Measurements from ENCODE around the gene ATP8B4.

The ATP8B4 gene

DNA sequence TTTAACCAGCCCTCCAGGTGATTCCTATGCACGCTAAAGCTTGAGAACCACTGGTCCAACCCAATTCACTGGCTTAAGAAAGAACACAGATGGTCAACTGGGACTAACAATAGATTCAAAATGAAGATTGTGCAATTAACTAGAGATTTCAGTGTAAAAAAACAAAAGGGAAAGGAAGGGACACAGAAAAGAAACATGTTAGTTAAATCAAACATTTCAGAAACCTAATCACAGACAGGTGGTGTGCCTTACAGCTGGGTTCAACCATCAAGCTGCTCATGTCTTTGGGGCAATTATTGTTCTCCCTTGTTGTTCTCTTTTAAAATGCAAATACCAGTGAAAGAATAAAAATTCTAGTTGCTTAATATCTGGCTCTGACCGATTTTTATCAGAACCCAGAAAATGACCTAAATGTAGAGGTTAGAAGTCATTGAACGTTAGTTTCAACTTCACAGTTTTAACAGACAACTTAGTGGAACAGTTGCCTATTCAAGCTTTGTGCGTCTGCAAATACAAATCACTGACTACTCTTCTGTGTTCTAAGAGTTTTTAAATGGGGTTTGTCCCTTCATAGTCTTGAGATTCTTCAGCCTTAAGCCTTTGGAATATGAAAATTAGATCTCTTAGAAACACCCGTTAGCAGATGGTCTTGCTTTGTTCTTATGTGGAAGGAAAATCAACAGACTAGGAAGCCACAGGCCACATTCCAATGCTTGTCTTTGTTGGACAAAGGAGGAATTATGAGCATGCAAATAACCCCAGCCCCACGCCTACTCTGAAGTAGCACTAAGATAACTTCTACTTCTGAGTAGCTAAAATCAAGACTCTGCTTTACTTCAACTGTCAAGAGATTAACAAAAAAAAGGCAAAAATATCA is 223.4 kb downstream of the ATP8B4 start:
- no peaks in the 10 kb centered on the region for H3K36me3 ChIP-seq (ENCODE audit: control insufficient read depth, insufficient read depth, low read length)
- H3K4me3 ChIP-seq (ENCODE audit: low read depth, low read length): no peak overlapping the region
- H3K27me3 ChIP-seq (ENCODE audit: control insufficient read depth, insufficient read depth, low read length): no peaks in the 10 kb centered on the region
- no peaks in the 10 kb centered on the region for H3K9me3 ChIP-seq (ENCODE audit: control insufficient read depth, insufficient read depth, low read length)
- H3K9ac ChIP-seq (ENCODE audit: low read depth, low read length): no peak overlapping the region
- peaks cover 14% of the 10 kb centered on the region for H3K4me1 ChIP-seq (ENCODE audit: control insufficient read depth, insufficient read depth, low read length)

DNA sequence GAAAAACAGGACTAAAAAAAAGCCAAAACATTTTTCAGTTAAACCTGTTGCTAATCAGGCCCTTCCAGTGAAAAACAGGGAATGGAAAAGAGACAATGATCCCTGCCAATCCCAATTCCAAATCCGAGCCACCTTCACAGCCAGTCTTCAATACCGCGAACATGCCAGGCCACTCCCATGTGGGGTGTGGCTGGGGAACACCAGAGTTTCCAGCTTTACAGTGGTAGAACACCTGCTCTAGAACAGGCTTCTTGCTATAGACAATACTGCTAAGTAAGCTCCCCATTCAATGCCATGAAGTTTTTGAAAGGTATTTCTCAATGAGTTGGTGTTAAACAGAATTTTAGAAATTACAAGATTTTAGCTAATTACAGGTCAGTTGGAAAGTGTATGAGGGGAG is 228.3 kb downstream of the ATP8B4 start:
- no peak overlapping the region for H3K9ac ChIP-seq (ENCODE audit: low read depth, low read length)
- no peaks in the 10 kb centered on the region for H3K9me3 ChIP-seq (ENCODE audit: control insufficient read depth, insufficient read depth, low read length)
- H3K4me3 ChIP-seq (ENCODE audit: low read depth, low read length): no peak overlapping the region
- no peaks in the 10 kb centered on the region for H3K36me3 ChIP-seq (ENCODE audit: control insufficient read depth, insufficient read depth, low read length)
- H3K27me3 ChIP-seq (ENCODE audit: control insufficient read depth, insufficient read depth, low read length): no peaks in the 10 kb centered on the region
- peaks cover 10% of the 10 kb centered on the region for H3K4me1 ChIP-seq (ENCODE audit: control insufficient read depth, insufficient read depth, low read length)

DNA sequence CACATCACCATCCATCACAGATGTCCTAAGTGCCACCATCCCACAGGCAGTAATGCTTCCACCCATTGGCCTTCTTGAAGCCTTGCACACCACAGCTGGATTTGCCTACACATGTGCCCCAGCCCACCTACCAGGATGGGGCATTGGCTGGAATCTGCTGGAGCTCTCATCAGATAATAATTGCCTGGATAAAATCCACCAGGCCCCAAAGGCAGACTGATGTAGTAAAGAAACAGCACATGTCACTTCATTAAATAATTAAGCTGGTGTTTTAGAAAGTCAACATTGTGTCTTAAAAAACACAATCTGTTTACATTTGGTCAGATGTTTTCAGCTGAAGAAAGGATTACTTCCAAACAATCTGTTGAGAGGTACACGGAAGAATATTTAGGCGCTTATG is 229.5 kb downstream of the ATP8B4 start:
- Histone ChIP-seq H3K36me3 (ENCODE audit: control insufficient read depth, insufficient read depth, low read length) (no peaks in the 10 kb centered on the region), H3K4me3 (ENCODE audit: low read depth, low read length) (no peak overlapping the region), H3K27me3 (ENCODE audit: control insufficient read depth, insufficient read depth, low read length) (no peaks in the 10 kb centered on the region), H3K9ac (ENCODE audit: low read depth, low read length) (no peak overlapping the region), H3K9me3 (ENCODE audit: control insufficient read depth, insufficient read depth, low read length) (no peaks in the 10 kb centered on the region), H3K4me1 (ENCODE audit: control insufficient read depth, insufficient read depth, low read length) (no peaks in the 10 kb centered on the region)

DNA sequence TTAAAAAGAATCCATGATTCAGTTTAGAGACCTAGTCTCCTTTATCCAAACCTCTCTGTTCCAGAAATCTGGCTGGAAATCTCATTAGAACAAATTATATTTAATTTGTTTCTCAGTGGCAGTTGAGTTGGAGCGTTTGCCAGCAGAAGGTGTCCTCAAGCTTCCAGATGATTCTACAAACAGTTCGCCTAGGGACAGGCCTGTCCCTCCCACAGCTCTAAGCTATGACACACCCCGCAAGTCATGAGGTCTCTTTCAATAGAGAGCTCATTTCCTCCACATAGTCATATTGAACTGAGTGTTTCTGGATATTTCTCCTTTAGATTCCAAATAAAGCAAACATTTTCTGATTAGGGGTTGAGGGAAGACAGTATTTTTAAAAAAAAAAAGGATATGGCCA is 230.3 kb downstream of the ATP8B4 start:
- no peak overlapping the region for H3K9ac ChIP-seq (ENCODE audit: low read depth, low read length)
- no peaks in the 10 kb centered on the region for H3K36me3 ChIP-seq (ENCODE audit: control insufficient read depth, insufficient read depth, low read length)
- H3K9me3 ChIP-seq (ENCODE audit: control insufficient read depth, insufficient read depth, low read length): no peaks in the 10 kb centered on the region
- H3K4me1 ChIP-seq (ENCODE audit: control insufficient read depth, insufficient read depth, low read length): no peaks in the 10 kb centered on the region
- no peak overlapping the region for H3K4me3 ChIP-seq (ENCODE audit: low read depth, low read length)
- no peaks in the 10 kb centered on the region for H3K27me3 ChIP-seq (ENCODE audit: control insufficient read depth, insufficient read depth, low read length)

DNA sequence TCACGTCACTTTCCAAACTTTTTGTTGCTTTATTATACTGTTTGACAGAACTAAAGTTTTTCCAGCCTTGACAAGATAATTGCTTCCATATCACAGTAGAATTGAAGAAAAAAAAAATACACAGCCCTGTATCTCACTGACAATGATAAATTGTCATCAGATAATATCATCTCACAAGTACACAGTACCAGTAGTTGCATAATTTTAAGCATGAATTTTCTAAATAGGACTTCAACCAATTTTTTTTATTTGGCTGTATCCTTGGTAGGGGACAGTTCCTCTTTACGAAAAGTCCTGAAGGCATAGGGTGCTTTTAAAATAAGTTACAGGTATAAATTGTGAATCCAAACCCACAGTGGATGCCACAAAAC is 230.7 kb downstream of the ATP8B4 start:
- Histone ChIP-seq H3K36me3 (ENCODE audit: control insufficient read depth, insufficient read depth, low read length) (no peaks in the 10 kb centered on the region), H3K9me3 (ENCODE audit: control insufficient read depth, insufficient read depth, low read length) (no peaks in the 10 kb centered on the region), H3K27me3 (ENCODE audit: control insufficient read depth, insufficient read depth, low read length) (no peaks in the 10 kb centered on the region), H3K4me3 (ENCODE audit: low read depth, low read length) (no peak overlapping the region), H3K4me1 (ENCODE audit: control insufficient read depth, insufficient read depth, low read length) (no peaks in the 10 kb centered on the region), H3K9ac (ENCODE audit: low read depth, low read length) (no peak overlapping the region)

DNA sequence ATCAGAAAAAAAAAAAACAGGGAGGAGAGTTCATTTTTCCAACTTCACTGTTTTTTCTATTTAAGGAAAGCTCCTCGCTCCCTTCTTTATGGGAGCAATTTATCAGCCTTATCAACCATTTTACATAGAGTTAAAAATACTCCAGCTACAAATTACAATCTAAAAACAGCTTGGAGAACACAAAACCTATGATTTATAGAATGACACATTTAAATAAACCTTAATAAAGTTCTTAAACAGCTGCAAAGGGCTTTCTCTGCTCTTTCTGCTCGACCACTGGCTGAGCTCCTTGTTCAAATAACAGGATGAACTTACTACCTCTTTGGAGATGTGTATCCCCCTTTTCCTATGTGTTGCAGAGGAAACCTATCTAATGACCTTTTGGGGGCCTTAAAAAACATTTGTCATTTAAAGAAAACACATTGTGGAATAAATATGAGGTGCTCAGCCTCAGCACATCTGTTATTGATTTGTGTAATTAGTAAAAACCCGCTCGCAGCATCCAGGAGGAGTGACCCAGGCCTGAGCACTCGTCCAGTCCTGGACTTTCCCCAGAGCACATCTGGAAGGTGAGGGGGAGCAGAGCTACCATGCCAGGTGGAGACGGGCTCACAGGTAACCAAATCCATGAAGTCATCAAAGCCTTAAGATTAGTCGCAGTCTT is 231.2 kb downstream of the ATP8B4 start:
- Histone ChIP-seq H3K36me3 (ENCODE audit: control insufficient read depth, insufficient read depth, low read length) (no peaks in the 10 kb centered on the region), H3K4me1 (ENCODE audit: control insufficient read depth, insufficient read depth, low read length) (no peaks in the 10 kb centered on the region), H3K9me3 (ENCODE audit: control insufficient read depth, insufficient read depth, low read length) (no peaks in the 10 kb centered on the region), H3K9ac (ENCODE audit: low read depth, low read length) (no peak overlapping the region), H3K4me3 (ENCODE audit: low read depth, low read length) (no peak overlapping the region), H3K27me3 (ENCODE audit: control insufficient read depth, insufficient read depth, low read length) (no peaks in the 10 kb centered on the region)

DNA sequence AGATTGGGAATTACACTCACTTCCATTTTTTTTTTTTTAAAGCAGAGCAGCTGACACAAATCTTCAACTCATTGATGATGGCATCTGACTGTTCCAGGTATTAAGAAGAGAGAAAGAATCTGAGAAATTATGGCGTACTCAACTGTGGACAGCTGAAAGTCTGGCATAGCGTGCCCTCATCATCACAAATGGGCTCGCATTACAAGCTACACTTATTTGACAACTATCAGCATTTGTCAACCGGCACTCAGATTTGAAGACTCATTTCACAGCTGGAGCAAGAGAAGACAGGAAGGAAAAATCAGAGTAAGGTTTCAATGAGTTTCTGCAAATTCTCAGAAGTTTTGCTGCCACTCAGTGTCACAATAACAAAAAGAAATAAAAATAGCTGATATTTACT is 235.9 kb downstream of the ATP8B4 start:
- Histone ChIP-seq H3K9ac (ENCODE audit: low read depth, low read length) (no peak overlapping the region), H3K36me3 (ENCODE audit: control insufficient read depth, insufficient read depth, low read length) (no peaks in the 10 kb centered on the region), H3K4me1 (ENCODE audit: control insufficient read depth, insufficient read depth, low read length) (no peaks in the 10 kb centered on the region), H3K9me3 (ENCODE audit: control insufficient read depth, insufficient read depth, low read length) (no peaks in the 10 kb centered on the region), H3K4me3 (ENCODE audit: low read depth, low read length) (no peak overlapping the region), H3K27me3 (ENCODE audit: control insufficient read depth, insufficient read depth, low read length) (no peaks in the 10 kb centered on the region)

DNA sequence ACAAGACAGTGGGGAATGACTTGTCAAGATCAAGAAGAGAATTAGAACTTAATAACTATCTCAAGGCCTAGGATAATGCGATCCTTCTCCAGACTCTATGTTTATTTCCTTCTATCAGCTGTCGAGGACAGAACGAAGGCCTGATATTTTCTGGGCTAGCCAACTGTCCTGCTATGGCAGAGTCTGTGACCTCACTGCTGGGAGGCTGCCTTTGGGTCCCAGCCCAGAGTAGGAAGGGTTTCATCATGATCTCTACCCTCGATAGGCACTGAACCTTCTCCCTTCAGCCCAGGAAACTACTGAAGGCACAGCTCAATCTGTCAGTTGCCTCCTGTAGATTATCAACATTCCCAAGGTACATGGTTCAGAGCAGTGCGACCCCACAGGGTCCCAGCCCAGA is 237.2 kb downstream of the ATP8B4 start:
- no peaks in the 10 kb centered on the region for H3K9me3 ChIP-seq (ENCODE audit: control insufficient read depth, insufficient read depth, low read length)
- no peaks in the 10 kb centered on the region for H3K27me3 ChIP-seq (ENCODE audit: control insufficient read depth, insufficient read depth, low read length)
- no peak overlapping the region for H3K4me3 ChIP-seq (ENCODE audit: low read depth, low read length)
- no peaks in the 10 kb centered on the region for H3K36me3 ChIP-seq (ENCODE audit: control insufficient read depth, insufficient read depth, low read length)
- peaks cover 6% of the 10 kb centered on the region for H3K4me1 ChIP-seq (ENCODE audit: control insufficient read depth, insufficient read depth, low read length)
- H3K9ac ChIP-seq (ENCODE audit: low read depth, low read length): no peak overlapping the region

DNA sequence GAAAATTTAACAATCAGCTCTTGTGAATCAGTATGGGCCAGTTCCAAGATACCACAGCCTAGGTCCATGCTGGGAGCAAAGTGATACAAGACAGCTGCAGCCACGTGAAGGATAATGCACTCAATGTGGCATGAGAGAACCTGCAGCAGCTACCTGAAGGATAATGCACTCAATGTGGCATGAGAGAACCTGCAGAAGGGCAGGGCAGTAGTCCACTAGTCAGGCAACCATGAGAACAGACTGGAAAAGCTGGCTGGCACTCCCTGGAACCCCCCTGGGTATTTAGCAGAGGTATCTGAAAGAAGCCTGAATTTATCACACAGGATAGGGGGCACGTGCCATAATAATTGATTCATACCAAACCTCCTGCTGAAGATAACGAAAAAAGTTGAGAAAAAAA is 237.6 kb downstream of the ATP8B4 start:
- no peaks in the 10 kb centered on the region for H3K9me3 ChIP-seq (ENCODE audit: control insufficient read depth, insufficient read depth, low read length)
- H3K4me3 ChIP-seq (ENCODE audit: low read depth, low read length): no peak overlapping the region
- no peaks in the 10 kb centered on the region for H3K27me3 ChIP-seq (ENCODE audit: control insufficient read depth, insufficient read depth, low read length)
- no peak overlapping the region for H3K9ac ChIP-seq (ENCODE audit: low read depth, low read length)
- H3K4me1 ChIP-seq (ENCODE audit: control insufficient read depth, insufficient read depth, low read length): peaks cover 6% of the 10 kb centered on the region
- no peaks in the 10 kb centered on the region for H3K36me3 ChIP-seq (ENCODE audit: control insufficient read depth, insufficient read depth, low read length)

DNA sequence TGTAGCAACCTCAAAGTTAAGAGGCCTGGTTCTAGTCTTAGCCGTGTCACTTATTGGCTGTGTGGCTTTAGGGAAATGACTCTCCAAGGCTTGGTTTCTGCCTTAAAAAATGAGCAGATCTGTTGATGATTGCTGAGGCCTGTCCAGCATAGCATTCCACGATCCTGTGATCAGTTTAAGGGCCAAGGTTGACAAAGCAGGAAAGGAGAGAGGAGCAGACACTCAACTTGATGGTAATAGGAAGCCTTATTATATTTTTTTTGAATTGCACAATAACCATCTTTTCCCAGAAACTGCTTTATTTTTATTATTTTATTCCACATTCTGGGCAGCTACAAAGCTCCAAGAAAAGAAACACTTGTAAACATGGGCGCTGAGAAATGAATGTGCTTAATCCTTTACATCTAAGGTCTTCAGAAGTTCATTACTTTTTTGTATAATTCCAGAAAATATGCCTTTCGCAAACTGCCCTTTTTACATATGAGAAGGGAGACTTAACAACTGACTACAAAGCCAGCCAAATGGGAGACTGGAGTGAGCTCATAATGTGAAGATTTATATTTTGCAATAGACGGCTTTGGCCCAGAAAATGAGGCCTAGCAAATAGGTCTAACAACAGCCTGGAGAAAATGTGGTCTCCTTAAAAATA is 241.0 kb downstream of the ATP8B4 start:
- H3K9me3 ChIP-seq (ENCODE audit: control insufficient read depth, insufficient read depth, low read length): no peaks in the 10 kb centered on the region
- H3K36me3 ChIP-seq (ENCODE audit: control insufficient read depth, insufficient read depth, low read length): no peaks in the 10 kb centered on the region
- no peak overlapping the region for H3K4me3 ChIP-seq (ENCODE audit: low read depth, low read length)
- H3K27me3 ChIP-seq (ENCODE audit: control insufficient read depth, insufficient read depth, low read length): no peaks in the 10 kb centered on the region
- H3K4me1 ChIP-seq (ENCODE audit: control insufficient read depth, insufficient read depth, low read length): peaks cover 6% of the 10 kb centered on the region
- no peak overlapping the region for H3K9ac ChIP-seq (ENCODE audit: low read depth, low read length)

DNA sequence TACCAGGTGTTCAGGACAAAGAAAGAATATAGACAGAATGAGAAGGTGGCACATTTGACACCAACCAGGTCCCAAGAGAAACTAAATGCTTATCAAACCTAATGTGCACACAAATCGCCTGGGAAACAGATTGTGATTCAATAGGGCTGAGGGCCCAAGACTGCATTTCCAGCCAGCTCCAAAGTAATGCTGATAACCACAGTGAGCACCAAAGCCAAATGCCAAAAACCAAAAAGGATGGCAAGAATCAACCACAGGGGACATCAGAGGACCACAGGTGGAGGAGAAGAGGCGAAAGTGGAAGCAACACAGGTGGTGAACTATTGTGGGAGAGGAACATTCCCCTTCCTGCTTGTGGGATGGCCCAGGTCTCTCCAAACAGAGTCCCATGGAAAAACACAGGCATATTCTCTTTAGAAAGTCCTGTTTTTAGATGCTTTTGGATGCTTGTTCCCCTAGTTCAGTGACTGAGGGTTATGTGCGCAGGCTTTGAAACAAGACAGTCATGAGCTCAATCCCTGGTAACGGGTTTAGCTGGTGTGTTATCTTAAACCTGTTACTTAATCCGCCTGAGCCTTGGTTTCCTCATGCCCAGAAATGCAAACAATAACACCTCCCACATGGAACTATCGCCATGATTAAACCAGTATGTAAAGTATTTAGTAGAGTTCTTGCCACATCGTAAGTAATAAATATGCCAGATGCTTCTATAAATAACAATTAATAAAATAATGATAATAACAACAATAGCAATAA is 241.7 kb downstream of the ATP8B4 start:
- H3K36me3 ChIP-seq (ENCODE audit: control insufficient read depth, insufficient read depth, low read length): no peaks in the 10 kb centered on the region
- peaks cover 6% of the 10 kb centered on the region for H3K4me1 ChIP-seq (ENCODE audit: control insufficient read depth, insufficient read depth, low read length)
- no peaks in the 10 kb centered on the region for H3K27me3 ChIP-seq (ENCODE audit: control insufficient read depth, insufficient read depth, low read length)
- H3K9ac ChIP-seq (ENCODE audit: low read depth, low read length): no peak overlapping the region
- H3K9me3 ChIP-seq (ENCODE audit: control insufficient read depth, insufficient read depth, low read length): no peaks in the 10 kb centered on the region
- H3K4me3 ChIP-seq (ENCODE audit: low read depth, low read length): no peak overlapping the region
